HEK293 (cell line): ENCODE results near the gene P3H4.
A peak's percentile ranks its signal among the peaks of the same experiment; 100 is the strongest.

Experiments
- GLIS1 ChIP-seq: fragments of 450-650 bp; formaldehyde crosslinking; IDR thresholded peaks from 2 replicates; pipeline ENCODE4 v1.5.1; 2016; ENCODE audit warnings: missing biosample characterization, missing genetic modification characterization
- HOXA7 ChIP-seq: sonication (generic); formaldehyde crosslinking; IDR thresholded peaks from 2 replicates; pipeline ENCODE4 v1.8.1; 2022; ENCODE audit warnings: missing genetic modification reagents, borderline replicate concordance
- IKZF3 ChIP-seq: fragments of 450-650 bp; IDR thresholded peaks from 2 replicates; pipeline ENCODE4 v1.5.0; 2018; ENCODE audit warnings: missing biosample characterization, mild to moderate bottlenecking, missing genetic modification characterization, moderate library complexity
- KLF10 ChIP-seq: fragments of 450-650 bp; IDR thresholded peaks from 2 replicates; pipeline ENCODE4 v1.5.1; 2018; ENCODE audit warnings: missing biosample characterization, mild to moderate bottlenecking, missing genetic modification characterization
- KLF8 ChIP-seq: fragments of 450-650 bp; formaldehyde crosslinking; IDR thresholded peaks from 2 replicates; pipeline ENCODE4 v1.5.1; 2016; ENCODE audit warnings: missing biosample characterization, missing genetic modification characterization
- PATZ1 ChIP-seq: fragments of 450-650 bp; formaldehyde crosslinking; IDR thresholded peaks from 2 replicates; pipeline ENCODE4 v1.5.1; 2016; ENCODE audit warnings: missing biosample characterization, missing genetic modification characterization
- SCRT2 ChIP-seq: fragments of 450-650 bp; formaldehyde crosslinking; IDR thresholded peaks from 2 replicates; pipeline ENCODE4 v1.5.1; 2016; ENCODE audit warnings: missing biosample characterization, missing genetic modification characterization
- ZBTB20 ChIP-seq: fragments of 450-650 bp; formaldehyde crosslinking; IDR thresholded peaks from 2 replicates; pipeline ENCODE4 v1.5.1; 2016; ENCODE audit warnings: missing biosample characterization, missing genetic modification characterization
- ZBTB21 ChIP-seq: fragments of 450-650 bp; formaldehyde crosslinking; IDR thresholded peaks from 2 replicates; pipeline ENCODE4 v1.5.1; 2017; ENCODE audit warnings: missing biosample characterization, missing genetic modification characterization
- ZBTB48 ChIP-seq: fragments of 450-650 bp; formaldehyde crosslinking; IDR thresholded peaks from 2 replicates; pipeline ENCODE4 v1.5.1; 2016; ENCODE audit warnings: missing biosample characterization, missing genetic modification characterization
- ZFHX2 ChIP-seq: fragments of 450-650 bp; formaldehyde crosslinking; conservative IDR thresholded peaks from 2 replicates; pipeline ENCODE4 v1.5.1; 2016; ENCODE audit warnings: missing biosample characterization, missing genetic modification characterization
- ZIC2 ChIP-seq: fragments of 450-650 bp; formaldehyde crosslinking; IDR thresholded peaks from 2 replicates; pipeline ENCODE4 v1.5.1; 2016; ENCODE audit warnings: missing biosample characterization, missing genetic modification characterization
- ZNF221 ChIP-seq: fragments of 450-650 bp; formaldehyde crosslinking; IDR thresholded peaks from 2 replicates; pipeline ENCODE4 v1.5.1; 2017; ENCODE audit warnings: missing biosample characterization, missing genetic modification characterization, borderline replicate concordance
- ZNF223 ChIP-seq: fragments of 450-650 bp; formaldehyde crosslinking; IDR thresholded peaks from 2 replicates; pipeline ENCODE4 v1.5.1; 2016; ENCODE audit warnings: missing biosample characterization, missing genetic modification characterization
- ZNF24 ChIP-seq: fragments of 450-650 bp; formaldehyde crosslinking; IDR thresholded peaks from 2 replicates; pipeline ENCODE4 v1.5.1; 2016; ENCODE audit warnings: missing biosample characterization, missing genetic modification characterization
- ZNF48 ChIP-seq: fragments of 450-650 bp; formaldehyde crosslinking; IDR thresholded peaks from 2 replicates; pipeline ENCODE4 v1.5.1; 2016; ENCODE audit warnings: missing biosample characterization, missing genetic modification characterization
- ZNF571 ChIP-seq: fragments of 450-650 bp; formaldehyde crosslinking; IDR thresholded peaks from 2 replicates; pipeline ENCODE4 v1.5.0; 2017; ENCODE audit warnings: missing biosample characterization, missing genetic modification characterization
- ZNF580 ChIP-seq: fragments of 450-650 bp; formaldehyde crosslinking; IDR thresholded peaks from 2 replicates; pipeline ENCODE4 v1.5.1; 2016; ENCODE audit warnings: missing biosample characterization, missing genetic modification characterization
- ZNF610 ChIP-seq: fragments of 450-650 bp; formaldehyde crosslinking; IDR thresholded peaks from 2 replicates; pipeline ENCODE4 v1.5.1; 2016; ENCODE audit warnings: missing biosample characterization, missing genetic modification characterization, borderline replicate concordance
- ZNF623 ChIP-seq: fragments of 450-650 bp; formaldehyde crosslinking; IDR thresholded peaks from 2 replicates; pipeline ENCODE4 v1.5.1; 2016; ENCODE audit warnings: missing biosample characterization, missing genetic modification characterization
- ZNF629 ChIP-seq: fragments of 450-650 bp; formaldehyde crosslinking; IDR thresholded peaks from 2 replicates; pipeline ENCODE4 v1.5.1; 2017; ENCODE audit warnings: missing biosample characterization, missing genetic modification characterization
- ZNF645 ChIP-seq: fragments of 450-650 bp; formaldehyde crosslinking; IDR thresholded peaks from 2 replicates; pipeline ENCODE4; 2016; ENCODE audit warnings: missing biosample characterization, missing genetic modification characterization
- ZNF707 ChIP-seq: fragments of 450-650 bp; formaldehyde crosslinking; IDR thresholded peaks from 2 replicates; pipeline ENCODE4 v1.5.1; 2016; ENCODE audit warnings: missing biosample characterization, missing genetic modification characterization
- ZNF830 ChIP-seq: fragments of 450-650 bp; IDR thresholded peaks from 2 replicates; pipeline ENCODE4 v1.5.0; 2018; ENCODE audit warnings: missing biosample characterization, missing genetic modification characterization, low read depth, mild to moderate bottlenecking, moderate library complexity
- ZSCAN18 ChIP-seq: fragments of 450-650 bp; formaldehyde crosslinking; IDR thresholded peaks from 2 replicates; pipeline ENCODE4 v1.5.1; 2016; ENCODE audit warnings: missing biosample characterization, missing genetic modification characterization
- ZSCAN23 ChIP-seq: fragments of 450-650 bp; formaldehyde crosslinking; IDR thresholded peaks from 2 replicates; pipeline ENCODE4 v1.5.1; 2016; ENCODE audit warnings: missing biosample characterization, missing genetic modification characterization
- ZSCAN30 ChIP-seq: fragments of 450-650 bp; IDR thresholded peaks from 2 replicates; pipeline ENCODE4 v1.5.1; 2018; ENCODE audit warnings: missing biosample characterization, mild to moderate bottlenecking, missing genetic modification characterization, moderate library complexity
- TF ChIP-seq, protein P1 (sequence below): fragments of 450-650 bp; formaldehyde crosslinking; IDR thresholded peaks from 2 replicates; pipeline ENCODE4 v1.5.1; 2016; ENCODE audit warnings: missing biosample characterization, missing genetic modification characterization
- TF ChIP-seq, protein P2 (sequence below): fragments of 450-650 bp; formaldehyde crosslinking; IDR thresholded peaks from 2 replicates; pipeline ENCODE4 v1.5.1; 2016; ENCODE audit warnings: missing biosample characterization, missing genetic modification characterization
- TF ChIP-seq, protein P3 (sequence below): fragments of 450-650 bp; formaldehyde crosslinking; IDR thresholded peaks from 2 replicates; pipeline ENCODE4 v1.5.1; 2016; ENCODE audit warnings: missing biosample characterization, missing genetic modification characterization

The P3H4 gene

GRCh38 chr17:41835800-41836549 lies 24.2 kb upstream of the P3H4 start, which contains the start of gene NT5C3B (continued):
- TF ChIP-seq ZSCAN23 (tag by site-specific recombination), result no peak
- TF ChIP-seq ZNF24 (tag by site-specific recombination), result no peak
- TF ChIP-seq ZNF610 (tag by site-specific recombination), result no peak
- peak; percentile 58 for TF ChIP-seq GLIS1
- peak; percentile 7; the same call in 1 of the 2 replicates for TF ChIP-seq IKZF3 (tag by site-specific recombination)
- TF ChIP-seq ZSCAN30, result peak; percentile 41; the same call in 1 of the 2 replicates
- no peak for TF ChIP-seq ZNF221 (tag by site-specific recombination)
- no peak for TF ChIP-seq ZNF571 (tag by site-specific recombination)
- peak; percentile 10; the same call in 1 of the 2 replicates for TF ChIP-seq ZBTB20 (tag by site-specific recombination)
- TF ChIP-seq ZNF223, result no peak
- TF ChIP-seq, protein P1, sequence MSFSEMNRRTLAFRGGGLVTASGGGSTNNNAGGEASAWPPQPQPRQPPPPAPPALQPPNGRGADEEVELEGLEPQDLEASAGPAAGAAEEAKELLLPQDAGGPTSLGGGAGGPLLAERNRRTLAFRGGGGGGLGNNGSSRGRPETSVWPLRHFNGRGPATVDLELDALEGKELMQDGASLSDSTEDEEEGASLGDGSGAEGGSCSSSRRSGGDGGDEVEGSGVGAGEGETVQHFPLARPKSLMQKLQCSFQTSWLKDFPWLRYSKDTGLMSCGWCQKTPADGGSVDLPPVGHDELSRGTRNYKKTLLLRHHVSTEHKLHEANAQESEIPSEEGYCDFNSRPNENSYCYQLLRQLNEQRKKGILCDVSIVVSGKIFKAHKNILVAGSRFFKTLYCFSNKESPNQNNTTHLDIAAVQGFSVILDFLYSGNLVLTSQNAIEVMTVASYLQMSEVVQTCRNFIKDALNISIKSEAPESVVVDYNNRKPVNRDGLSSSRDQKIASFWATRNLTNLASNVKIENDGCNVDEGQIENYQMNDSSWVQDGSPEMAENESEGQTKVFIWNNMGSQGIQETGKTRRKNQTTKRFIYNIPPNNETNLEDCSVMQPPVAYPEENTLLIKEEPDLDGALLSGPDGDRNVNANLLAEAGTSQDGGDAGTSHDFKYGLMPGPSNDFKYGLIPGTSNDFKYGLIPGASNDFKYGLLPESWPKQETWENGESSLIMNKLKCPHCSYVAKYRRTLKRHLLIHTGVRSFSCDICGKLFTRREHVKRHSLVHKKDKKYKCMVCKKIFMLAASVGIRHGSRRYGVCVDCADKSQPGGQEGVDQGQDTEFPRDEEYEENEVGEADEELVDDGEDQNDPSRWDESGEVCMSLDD (tag by site-specific recombination), result peak; percentile 58
- no peak for TF ChIP-seq KLF8 (tag by site-specific recombination)
- no peak for TF ChIP-seq ZSCAN18
- TF ChIP-seq SCRT2 (tag by site-specific recombination), result peak; percentile 55
- no peak for TF ChIP-seq ZNF830 (tag by site-specific recombination)
- TF ChIP-seq, protein P2, sequence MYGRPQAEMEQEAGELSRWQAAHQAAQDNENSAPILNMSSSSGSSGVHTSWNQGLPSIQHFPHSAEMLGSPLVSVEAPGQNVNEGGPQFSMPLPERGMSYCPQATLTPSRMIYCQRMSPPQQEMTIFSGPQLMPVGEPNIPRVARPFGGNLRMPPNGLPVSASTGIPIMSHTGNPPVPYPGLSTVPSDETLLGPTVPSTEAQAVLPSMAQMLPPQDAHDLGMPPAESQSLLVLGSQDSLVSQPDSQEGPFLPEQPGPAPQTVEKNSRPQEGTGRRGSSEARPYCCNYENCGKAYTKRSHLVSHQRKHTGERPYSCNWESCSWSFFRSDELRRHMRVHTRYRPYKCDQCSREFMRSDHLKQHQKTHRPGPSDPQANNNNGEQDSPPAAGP, result no peak
- TF ChIP-seq ZBTB48 (tag by site-specific recombination), result 0 out of 2 replicates have a peak, but pooled peaks have one; percentile 11
- no peak for TF ChIP-seq ZNF48 (tag by site-specific recombination)
- no peak for TF ChIP-seq ZBTB21 (tag by site-specific recombination)
- no peak for TF ChIP-seq ZIC2 (tag by site-specific recombination)
- no peak for TF ChIP-seq ZNF623 (tag by site-specific recombination)
- TF ChIP-seq ZNF645 (tag by site-specific recombination), result no peak
- TF ChIP-seq ZNF629, result no peak
- TF ChIP-seq ZNF580, result no peak
- TF ChIP-seq PATZ1 (tag by site-specific recombination), result peak; percentile 55
- no peak for TF ChIP-seq ZNF707 (tag by site-specific recombination)
- TF ChIP-seq KLF10 (tag by site-specific recombination), result peak; percentile 62
- TF ChIP-seq ZFHX2 (tag by site-specific recombination), result peak; percentile 93
- TF ChIP-seq, protein P3, sequence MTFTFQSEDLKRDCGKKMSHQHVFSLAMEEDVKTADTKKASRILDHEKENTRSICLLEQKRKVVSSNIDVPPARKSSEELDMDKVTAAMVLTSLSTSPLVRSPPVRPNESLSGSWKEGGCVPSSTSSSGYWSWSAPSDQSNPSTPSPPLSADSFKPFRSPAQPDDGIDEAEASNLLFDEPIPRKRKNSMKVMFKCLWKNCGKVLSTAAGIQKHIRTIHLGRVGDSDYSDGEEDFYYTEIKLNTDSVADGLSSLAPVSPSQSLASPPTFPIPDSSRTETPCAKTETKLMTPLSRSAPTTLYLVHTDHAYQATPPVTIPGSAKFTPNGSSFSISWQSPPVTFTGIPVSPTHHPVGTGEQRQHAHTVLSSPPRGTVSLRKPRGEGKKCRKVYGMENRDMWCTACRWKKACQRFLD (tag by site-specific recombination), result no peak
- no peak for TF ChIP-seq HOXA7 (CRISPR knock-in tag)
